SK-N-SH (cell line): ENCODE measurements around the gene SZRD1. TPM values are rescaled to one million over a fixed set of nuclear protein-coding genes. Genes with fewer than 3 reads are reported as not detected.

Experiments
- CTCF ChIA-PET: fragments of 300-600, 350-600 bp; formaldehyde crosslinking; extraction: SDS; loops from one replicate; lab custom pipeline; 2021; lab: Yijun Ruan, JAX
- POLR2A ChIA-PET: fragments of 350-600 bp; sonication (Branson Sonifier 250); formaldehyde crosslinking; extraction: SDS; loops from one replicate; lab custom pipeline; 2020; ENCODE audit warnings: antibody characterized with exemption, inconsistent platforms; lab: Yijun Ruan, JAX
- DNase-seq: peaks from one replicate; pipeline ENCODE4 v3.0.0; 2012
- H2AFZ ChIP-seq: fragments of 200-600 bp; sonication (generic); 2 replicates; pipeline ENCODE4 v1.8.1; 2016; ENCODE audit warnings: antibody characterized with exemption, mild to moderate bottlenecking, low read depth
- H3F3A ChIP-seq: fragments of 200-600 bp; sonication (generic); replicated peaks from 2 replicates; pipeline ENCODE3; 2016; ENCODE audit warnings: antibody characterized with exemption, mild to moderate bottlenecking; ENCODE audit not compliant: insufficient read depth
- H3K27ac ChIP-seq, 2 experiments: fragments of 200-500 bp in 1 of 2; fragments of 200-600 bp in 1 of 2; sonication (Bioruptor generic) in 1 of 2; sonication (generic), shearing (Covaris generic) in 1 of 2; 2 replicates each; pipeline versions ENCODE4 v1.5.1 to v1.6.1; 2014 to 2016; ENCODE audit warnings: low read depth in 2 of 2, inconsistent platforms in 1 of 2, low read length in 1 of 2, mild to moderate bottlenecking in 1 of 2, mixed read lengths in 1 of 2
- H3K27me3 ChIP-seq: fragments of 200-600 bp; sonication (generic), shearing (Covaris generic); 2 replicates; pipeline ENCODE4 v1.6.1; 2016; ENCODE audit warnings: mixed run types; ENCODE audit not compliant: insufficient read depth
- H3K36me3 ChIP-seq, 2 experiments: fragments of 200-500 bp in 1 of 2; fragments of 200-600 bp in 1 of 2; sonication (Bioruptor generic) in 1 of 2; sonication (generic) in 1 of 2; replicated peaks in 1 of 2; 2 replicates each; pipeline versions ENCODE3 to v1.5.1; 2014 to 2016; ENCODE audit warnings: low read length in 1 of 2, mild to moderate bottlenecking in 1 of 2; ENCODE audit not compliant: insufficient read depth in 2 of 2, control insufficient read depth in 1 of 2
- H3K4me1 ChIP-seq, 2 experiments: fragments of 200-500 bp in 1 of 2; fragments of 200-600 bp in 1 of 2; sonication (Bioruptor generic) in 1 of 2; sonication (generic), shearing (Covaris generic) in 1 of 2; 2 replicates each; pipeline versions ENCODE4 v1.5.1 to v1.6.1; 2014 to 2016; ENCODE audit warnings: low read depth in 1 of 2, low read length in 1 of 2, mixed run types in 1 of 2; ENCODE audit not compliant: insufficient read depth in 2 of 2, control insufficient read depth in 1 of 2
- H3K4me2 ChIP-seq: fragments of 200-600 bp; sonication (generic), shearing (Covaris generic); 2 replicates; pipeline ENCODE4 v1.6.1; 2017; ENCODE audit warnings: mixed run types
- H3K4me3 ChIP-seq, 2 experiments: fragments of 200-500 bp in 1 of 2; fragments of 200-600 bp in 1 of 2; sonication (Bioruptor generic) in 1 of 2; sonication (generic), shearing (Covaris generic) in 1 of 2; 2 replicates each; pipeline versions ENCODE4 v1.5.1 to v1.8.1; 2014 to 2016; ENCODE audit warnings: low read depth in 2 of 2, inconsistent platforms in 1 of 2, low read length in 1 of 2, mild to moderate bottlenecking in 1 of 2, mixed read lengths in 1 of 2, moderate library complexity in 1 of 2
- H3K79me2 ChIP-seq: fragments of 200-600 bp; sonication (generic); 2 replicates; pipeline ENCODE4 v1.8.1; 2017; ENCODE audit warnings: mild to moderate bottlenecking; ENCODE audit not compliant: insufficient read depth
- H3K9ac ChIP-seq: fragments of 200-600 bp; sonication (generic); 2 replicates; pipeline ENCODE4 v1.6.1; 2017; ENCODE audit warnings: mixed run types
- H3K9me2 ChIP-seq: fragments of 200-600 bp; sonication (generic); 2 replicates; pipeline ENCODE4 v1.6.1; 2017; ENCODE audit warnings: mixed run types
- H3K9me3 ChIP-seq: fragments of 200-600 bp; sonication (generic); 2 replicates; pipeline ENCODE4 v1.6.1; 2017; ENCODE audit warnings: mixed run types, mild to moderate bottlenecking, moderate library complexity
- H4K20me1 ChIP-seq: fragments of 200-600 bp; sonication (generic); 2 replicates; pipeline ENCODE4 v1.6.1; 2017; ENCODE audit warnings: mild to moderate bottlenecking, mixed run types; ENCODE audit not compliant: insufficient read depth
- CTCF ChIP-seq: fragments of 200-600 bp; sonication (generic); IDR thresholded peaks from 2 replicates; pipeline ENCODE4 v1.6.1; 2017; ENCODE audit warnings: antibody characterized with exemption, mild to moderate bottlenecking, moderate library complexity
- EZH2phosphoT487 ChIP-seq: fragments of 200-600 bp; sonication (generic); IDR thresholded peaks from 2 replicates; pipeline ENCODE4 v1.6.1; 2017; ENCODE audit warnings: low read depth, mixed run types, mild to moderate bottlenecking, antibody characterized with exemption, moderate library complexity, borderline replicate concordance
- FOSL2 ChIP-seq: IDR thresholded peaks from 2 replicates; pipeline ENCODE4 v1.4.0; 2012; ENCODE audit warnings: low read depth, mild to moderate bottlenecking, moderate library complexity, borderline replicate concordance
- FOXM1 ChIP-seq: IDR thresholded peaks from 2 replicates; pipeline ENCODE4 v1.4.0; 2012; ENCODE audit warnings: low read depth, mild to moderate bottlenecking
- GATA2 ChIP-seq: sonication (generic); formaldehyde crosslinking; IDR thresholded peaks from 2 replicates; pipeline ENCODE4 v1.5.0; 2020; ENCODE audit warnings: mild to moderate bottlenecking, missing genetic modification reagents
- IRF3 ChIP-seq: fragments of 150-350 bp; IDR thresholded peaks from 2 replicates; pipeline ENCODE4 v1.6.1; 2016; ENCODE audit warnings: mild to moderate bottlenecking, low read depth, low read length
- JUND ChIP-seq: IDR thresholded peaks from 2 replicates; pipeline ENCODE4 v1.4.0; 2012
- MAX ChIP-seq: IDR thresholded peaks from 2 replicates; pipeline ENCODE4 v1.4.0; 2012; ENCODE audit warnings: low read depth
- MEF2A ChIP-seq: IDR thresholded peaks from 2 replicates; pipeline ENCODE4 v1.4.0; 2012; ENCODE audit warnings: low read depth, borderline replicate concordance
- MXI1 ChIP-seq: IDR thresholded peaks from 2 replicates; pipeline ENCODE4 v1.6.1; 2012; ENCODE audit warnings: mild to moderate bottlenecking, low read depth, low read length, improper control_type of control experiment
- POLR2AphosphoS5 ChIP-seq: IDR thresholded peaks from 2 replicates; pipeline ENCODE4 v1.6.1; 2012; ENCODE audit warnings: low read depth, low read length
- RAD21 ChIP-seq: IDR thresholded peaks from 2 replicates; pipeline ENCODE4 v1.6.1; 2012; ENCODE audit warnings: mild to moderate bottlenecking, low read length
- REST ChIP-seq: IDR thresholded peaks from 2 replicates; pipeline ENCODE4 v1.6.1; 2012; ENCODE audit warnings: mild to moderate bottlenecking, low read depth, low read length, moderate library complexity
- RFX5 ChIP-seq: IDR thresholded peaks from 2 replicates; pipeline ENCODE4 v1.6.1; 2012; ENCODE audit warnings: mild to moderate bottlenecking, improper control_type of control experiment, low read length
- SIN3A ChIP-seq: IDR thresholded peaks from 2 replicates; pipeline ENCODE4 v1.6.1; 2012; ENCODE audit warnings: low read depth, mild to moderate bottlenecking, low read length, moderate library complexity, borderline replicate concordance
- TAF1 ChIP-seq: IDR thresholded peaks from 2 replicates; pipeline ENCODE4 v1.6.1; 2012; ENCODE audit warnings: low read depth, mild to moderate bottlenecking, low read length, moderate library complexity, borderline replicate concordance
- TEAD4 ChIP-seq: IDR thresholded peaks from 2 replicates; pipeline ENCODE4 v1.4.0; 2012; ENCODE audit warnings: mild to moderate bottlenecking, borderline replicate concordance; ENCODE audit not compliant: insufficient read depth
- USF1 ChIP-seq: IDR thresholded peaks from 2 replicates; pipeline ENCODE4 v1.4.0; 2012; ENCODE audit warnings: low read depth, borderline replicate concordance
- USF2 ChIP-seq: fragments of 150-350 bp; IDR thresholded peaks from 2 replicates; pipeline ENCODE4 v1.6.1; 2017; ENCODE audit warnings: antibody characterized with exemption, low read length, low read depth, borderline replicate concordance
- YY1 ChIP-seq: IDR thresholded peaks from 2 replicates; pipeline ENCODE4 v1.4.0; 2012; ENCODE audit warnings: low read depth, mild to moderate bottlenecking
- ZBTB33 ChIP-seq: IDR thresholded peaks from 2 replicates; pipeline ENCODE4 v1.4.0; 2012; ENCODE audit warnings: low read depth, borderline replicate concordance
- WGBS: methylation state at CpG from one replicate; pipeline ENCODE4 v1.1.6; 2017; ENCODE audit warnings: low lambda C conversion rate; 5-methylcytosine and 5-hydroxymethylcytosine counted together
- polyA plus RNA-seq, 3 experiments: library from polyadenylated mRNA; depleted of rRNA; stranded (reverse); fragments of >200 nt; gene quantifications; 2 replicates each; pipeline ENCODE4 v1.2.3, GENCODE V29; 2012

The SZRD1 gene
- polyA plus RNA-seq (2012; rRNA removed): 100 and 119 TPM in 2 replicates
- polyA plus RNA-seq (2012; cell fraction: cytosol; rRNA removed): 79.5 and 109 TPM in 2 replicates
- 51.0 and 70.5 TPM in 2 replicates for polyA plus RNA-seq (2012; cell fraction: nucleus; rRNA removed)

- H3K27me3 ChIP-seq: no peaks in the 10 kb centered on the region
- DNase-seq: peak; percentile 94
- WGBS: 2% methylated on average over 24 of the region's 24 CpGs
- peak within 1 kb of the TSS; percentile 97 for H2AFZ ChIP-seq
- H3K9me2 ChIP-seq: no peaks in the 10 kb centered on the region
- CTCF ChIA-PET: interaction anchor here (0.8 to 5.5 kb wide), 8 partner anchors 14 to 288 kb away, joined by 3 to 46 read pairs (median 5); partner anchors contain the start of gene FBXO42
- H3F3A ChIP-seq: peaks cover 21% of the 10 kb centered on the region
- H3K4me2 ChIP-seq: peak within 1 kb of the TSS; percentile 92
- peak within 1 kb of the TSS; percentile 95 to 97 for H3K27ac ChIP-seq
- peaks cover 44% of the 10 kb centered on the region for H3K79me2 ChIP-seq
- POLR2A ChIA-PET: interaction anchor here (0.6 kb wide), 2 partner anchors 9 to 246 kb away, joined by 3 read pairs; no protein-coding TSS in a partner anchor
- no peaks in the 10 kb centered on the region for H3K36me3 ChIP-seq
- H3K4me1 ChIP-seq: peaks cover 9 to 11% of the 10 kb centered on the region in 2 experiments; a peak in 3 of 4 replicates
- peak within 1 kb of the TSS; percentile 76 to 78 for H3K4me3 ChIP-seq
- peaks cover 28% of the 10 kb centered on the region for H4K20me1 ChIP-seq
- peak within 1 kb of the TSS; percentile 97 for H3K9ac ChIP-seq
- no peaks in the 10 kb centered on the region for H3K9me3 ChIP-seq
- TF ChIP-seq TAF1 (peak; percentile 82), RFX5 (no peak), IRF3 (no peak), ZBTB33 (no peak), SIN3A (no peak), POLR2AphosphoS5 (no peak), FOXM1 (no peak), FOSL2 (no peak), REST (no peak), JUND (no peak), MAX (no peak), EZH2phosphoT487 (no peak), USF2 (no peak), CTCF (no peak), USF1 (no peak), TEAD4 (no peak), RAD21 (no peak), MEF2A (no peak), YY1 (peak; percentile 100), MXI1 (no peak; the same call in 1 of the 2 replicates), GATA2 (CRISPR knock-in tag) (peak; percentile 50)
Measured at GRCh38 chr1:16366722-16367257, at the start of gene SZRD1. TSS of gene SZRD1 (plus strand) at chr1:16367242. CDS start at chr1:16367258, 16 bp downstream.
